ENCODE measurements around the gene TMX1. TPM values are rescaled to one million over a fixed set of nuclear protein-coding genes. Genes with fewer than 3 reads are reported as not detected.

Gene TMX1
- total and polyA plus RNA-seq, 2 of the 8 experiments (the other 6 are each of a cell fraction or from before 2014, with no cell fraction given): 26.6 to 84.0 TPM

DNA sequence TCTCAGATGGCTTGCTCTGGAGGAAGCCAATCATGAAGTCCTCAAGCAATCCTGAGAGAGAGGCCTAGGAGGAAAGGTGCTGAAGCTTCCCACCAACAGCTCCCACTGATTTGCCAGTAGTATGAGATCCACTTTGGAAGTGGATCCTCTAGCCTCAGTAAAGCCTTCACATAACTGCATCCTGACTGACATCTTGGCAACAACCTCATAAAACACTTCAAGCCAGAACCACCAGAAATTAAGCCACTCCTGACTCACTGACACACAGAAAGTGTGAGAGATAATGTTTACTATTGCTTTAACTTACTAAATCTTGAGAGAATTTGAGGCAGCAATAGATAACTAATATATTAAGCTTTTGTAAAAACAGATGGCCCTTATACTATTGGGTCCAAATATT is 11.7 kb upstream of the TMX1 start (continued):
- TF ChIP-seq, protein P1, sequence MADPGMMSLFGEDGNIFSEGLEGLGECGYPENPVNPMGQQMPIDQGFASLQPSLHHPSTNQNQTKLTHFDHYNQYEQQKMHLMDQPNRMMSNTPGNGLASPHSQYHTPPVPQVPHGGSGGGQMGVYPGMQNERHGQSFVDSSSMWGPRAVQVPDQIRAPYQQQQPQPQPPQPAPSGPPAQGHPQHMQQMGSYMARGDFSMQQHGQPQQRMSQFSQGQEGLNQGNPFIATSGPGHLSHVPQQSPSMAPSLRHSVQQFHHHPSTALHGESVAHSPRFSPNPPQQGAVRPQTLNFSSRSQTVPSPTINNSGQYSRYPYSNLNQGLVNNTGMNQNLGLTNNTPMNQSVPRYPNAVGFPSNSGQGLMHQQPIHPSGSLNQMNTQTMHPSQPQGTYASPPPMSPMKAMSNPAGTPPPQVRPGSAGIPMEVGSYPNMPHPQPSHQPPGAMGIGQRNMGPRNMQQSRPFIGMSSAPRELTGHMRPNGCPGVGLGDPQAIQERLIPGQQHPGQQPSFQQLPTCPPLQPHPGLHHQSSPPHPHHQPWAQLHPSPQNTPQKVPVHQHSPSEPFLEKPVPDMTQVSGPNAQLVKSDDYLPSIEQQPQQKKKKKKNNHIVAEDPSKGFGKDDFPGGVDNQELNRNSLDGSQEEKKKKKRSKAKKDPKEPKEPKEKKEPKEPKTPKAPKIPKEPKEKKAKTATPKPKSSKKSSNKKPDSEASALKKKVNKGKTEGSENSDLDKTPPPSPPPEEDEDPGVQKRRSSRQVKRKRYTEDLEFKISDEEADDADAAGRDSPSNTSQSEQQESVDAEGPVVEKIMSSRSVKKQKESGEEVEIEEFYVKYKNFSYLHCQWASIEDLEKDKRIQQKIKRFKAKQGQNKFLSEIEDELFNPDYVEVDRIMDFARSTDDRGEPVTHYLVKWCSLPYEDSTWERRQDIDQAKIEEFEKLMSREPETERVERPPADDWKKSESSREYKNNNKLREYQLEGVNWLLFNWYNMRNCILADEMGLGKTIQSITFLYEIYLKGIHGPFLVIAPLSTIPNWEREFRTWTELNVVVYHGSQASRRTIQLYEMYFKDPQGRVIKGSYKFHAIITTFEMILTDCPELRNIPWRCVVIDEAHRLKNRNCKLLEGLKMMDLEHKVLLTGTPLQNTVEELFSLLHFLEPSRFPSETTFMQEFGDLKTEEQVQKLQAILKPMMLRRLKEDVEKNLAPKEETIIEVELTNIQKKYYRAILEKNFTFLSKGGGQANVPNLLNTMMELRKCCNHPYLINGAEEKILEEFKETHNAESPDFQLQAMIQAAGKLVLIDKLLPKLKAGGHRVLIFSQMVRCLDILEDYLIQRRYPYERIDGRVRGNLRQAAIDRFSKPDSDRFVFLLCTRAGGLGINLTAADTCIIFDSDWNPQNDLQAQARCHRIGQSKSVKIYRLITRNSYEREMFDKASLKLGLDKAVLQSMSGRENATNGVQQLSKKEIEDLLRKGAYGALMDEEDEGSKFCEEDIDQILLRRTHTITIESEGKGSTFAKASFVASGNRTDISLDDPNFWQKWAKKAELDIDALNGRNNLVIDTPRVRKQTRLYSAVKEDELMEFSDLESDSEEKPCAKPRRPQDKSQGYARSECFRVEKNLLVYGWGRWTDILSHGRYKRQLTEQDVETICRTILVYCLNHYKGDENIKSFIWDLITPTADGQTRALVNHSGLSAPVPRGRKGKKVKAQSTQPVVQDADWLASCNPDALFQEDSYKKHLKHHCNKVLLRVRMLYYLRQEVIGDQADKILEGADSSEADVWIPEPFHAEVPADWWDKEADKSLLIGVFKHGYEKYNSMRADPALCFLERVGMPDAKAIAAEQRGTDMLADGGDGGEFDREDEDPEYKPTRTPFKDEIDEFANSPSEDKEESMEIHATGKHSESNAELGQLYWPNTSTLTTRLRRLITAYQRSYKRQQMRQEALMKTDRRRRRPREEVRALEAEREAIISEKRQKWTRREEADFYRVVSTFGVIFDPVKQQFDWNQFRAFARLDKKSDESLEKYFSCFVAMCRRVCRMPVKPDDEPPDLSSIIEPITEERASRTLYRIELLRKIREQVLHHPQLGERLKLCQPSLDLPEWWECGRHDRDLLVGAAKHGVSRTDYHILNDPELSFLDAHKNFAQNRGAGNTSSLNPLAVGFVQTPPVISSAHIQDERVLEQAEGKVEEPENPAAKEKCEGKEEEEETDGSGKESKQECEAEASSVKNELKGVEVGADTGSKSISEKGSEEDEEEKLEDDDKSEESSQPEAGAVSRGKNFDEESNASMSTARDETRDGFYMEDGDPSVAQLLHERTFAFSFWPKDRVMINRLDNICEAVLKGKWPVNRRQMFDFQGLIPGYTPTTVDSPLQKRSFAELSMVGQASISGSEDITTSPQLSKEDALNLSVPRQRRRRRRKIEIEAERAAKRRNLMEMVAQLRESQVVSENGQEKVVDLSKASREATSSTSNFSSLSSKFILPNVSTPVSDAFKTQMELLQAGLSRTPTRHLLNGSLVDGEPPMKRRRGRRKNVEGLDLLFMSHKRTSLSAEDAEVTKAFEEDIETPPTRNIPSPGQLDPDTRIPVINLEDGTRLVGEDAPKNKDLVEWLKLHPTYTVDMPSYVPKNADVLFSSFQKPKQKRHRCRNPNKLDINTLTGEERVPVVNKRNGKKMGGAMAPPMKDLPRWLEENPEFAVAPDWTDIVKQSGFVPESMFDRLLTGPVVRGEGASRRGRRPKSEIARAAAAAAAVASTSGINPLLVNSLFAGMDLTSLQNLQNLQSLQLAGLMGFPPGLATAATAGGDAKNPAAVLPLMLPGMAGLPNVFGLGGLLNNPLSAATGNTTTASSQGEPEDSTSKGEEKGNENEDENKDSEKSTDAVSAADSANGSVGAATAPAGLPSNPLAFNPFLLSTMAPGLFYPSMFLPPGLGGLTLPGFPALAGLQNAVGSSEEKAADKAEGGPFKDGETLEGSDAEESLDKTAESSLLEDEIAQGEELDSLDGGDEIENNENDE (IDR thresholded peaks at IDR 0.05; ENCODE audit: insufficient replicate concordance, low read length): no peak
- TF ChIP-seq CBX5 (IDR thresholded peaks at IDR 0.05; ENCODE audit: low read depth, low read length) (no peak), BCL11A (IDR thresholded peaks at IDR 0.05; ENCODE audit: low read depth in 2 of 2, low read length in 2 of 2) (no peak), POLR2A (IDR thresholded peaks at IDR 0.05; ENCODE audit: control extremely low read depth in 1 of 2, low read depth in 2 of 2, low read length in 2 of 2) (no peak), RXRA (IDR thresholded peaks at IDR 0.05; ENCODE audit: insufficient read depth, low read depth, low read length) (no peak), TAF1 (IDR thresholded peaks at IDR 0.05; ENCODE audit: low read depth, low read length) (no peak), TAF7 (optimal IDR thresholded peaks at IDR 0.05; ENCODE audit: borderline replicate concordance, low read depth, low read length) (no peak), EZH2 (IDR thresholded peaks at IDR 0.05; ENCODE audit: low read depth, low read length, severe bottlenecking) (no peak), SIRT6 (IDR thresholded peaks at IDR 0.05; ENCODE audit: low read length) (no peak), RNF2 (IDR thresholded peaks at IDR 0.05; ENCODE audit: borderline replicate concordance, low read depth, low read length, missing control alignments, poor library complexity, severe bottlenecking) (no peak)
- TF ChIP-seq, protein P2, sequence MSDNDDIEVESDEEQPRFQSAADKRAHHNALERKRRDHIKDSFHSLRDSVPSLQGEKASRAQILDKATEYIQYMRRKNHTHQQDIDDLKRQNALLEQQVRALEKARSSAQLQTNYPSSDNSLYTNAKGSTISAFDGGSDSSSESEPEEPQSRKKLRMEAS (IDR thresholded peaks at IDR 0.05): no peak

All from H1 (cell line).